ENCODE data around the gene SLC16A8. TPM values are rescaled to one million over a fixed set of nuclear protein-coding genes. Genes with fewer than 3 reads are reported as not detected.

The SLC16A8 gene
- total RNA-seq, 4 donors from 2014 or later, result 0.29 to 0.65 (median 0.33) TPM; not detected in 1

- intact Hi-C loops (cut with DNase I), result loop anchor here (5.0 kb wide), 1 partner anchor 39 kb away; no protein-coding TSS in a partner anchor
- H3K36me3 ChIP-seq, result peaks cover 46 to 85% (median 67%) of the 10 kb centered on the region in 4 donors
- H3K27ac ChIP-seq (replicated peaks in 1 of 4), result peak overlapping the region; percentile 77 to 88 (median 86)
- H3K4me3 ChIP-seq, result no peak overlapping the region
- no peaks in the 10 kb centered on the region for H3K9me3 ChIP-seq
- H3K4me1 ChIP-seq, result peaks cover 26 to 42% (median 30%) of the 10 kb centered on the region in 4 donors
- TF ChIP-seq, protein P1, sequence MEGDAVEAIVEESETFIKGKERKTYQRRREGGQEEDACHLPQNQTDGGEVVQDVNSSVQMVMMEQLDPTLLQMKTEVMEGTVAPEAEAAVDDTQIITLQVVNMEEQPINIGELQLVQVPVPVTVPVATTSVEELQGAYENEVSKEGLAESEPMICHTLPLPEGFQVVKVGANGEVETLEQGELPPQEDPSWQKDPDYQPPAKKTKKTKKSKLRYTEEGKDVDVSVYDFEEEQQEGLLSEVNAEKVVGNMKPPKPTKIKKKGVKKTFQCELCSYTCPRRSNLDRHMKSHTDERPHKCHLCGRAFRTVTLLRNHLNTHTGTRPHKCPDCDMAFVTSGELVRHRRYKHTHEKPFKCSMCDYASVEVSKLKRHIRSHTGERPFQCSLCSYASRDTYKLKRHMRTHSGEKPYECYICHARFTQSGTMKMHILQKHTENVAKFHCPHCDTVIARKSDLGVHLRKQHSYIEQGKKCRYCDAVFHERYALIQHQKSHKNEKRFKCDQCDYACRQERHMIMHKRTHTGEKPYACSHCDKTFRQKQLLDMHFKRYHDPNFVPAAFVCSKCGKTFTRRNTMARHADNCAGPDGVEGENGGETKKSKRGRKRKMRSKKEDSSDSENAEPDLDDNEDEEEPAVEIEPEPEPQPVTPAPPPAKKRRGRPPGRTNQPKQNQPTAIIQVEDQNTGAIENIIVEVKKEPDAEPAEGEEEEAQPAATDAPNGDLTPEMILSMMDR (IDR thresholded peaks at IDR 0.05), result no peak
- no peak for TF ChIP-seq EP300 (IDR thresholded peaks at IDR 0.05)
- TF ChIP-seq POLR2AphosphoS5 (IDR thresholded peaks at IDR 0.05), result no peak
- no peak for TF ChIP-seq POLR2A (IDR thresholded peaks at IDR 0.05; ENCODE audit: low read depth)
- H3K27me3 ChIP-seq, result no peaks in the 10 kb centered on the region
- 95% methylated on average over 13 of the region's 13 CpGs for WGBS
- no peak for DNase-seq (ENCODE audit: extremely low spot score)
Measured at GRCh38 chr22:38067761-38068360, 16.1 kb downstream of the SLC16A8 start.

DNA sequence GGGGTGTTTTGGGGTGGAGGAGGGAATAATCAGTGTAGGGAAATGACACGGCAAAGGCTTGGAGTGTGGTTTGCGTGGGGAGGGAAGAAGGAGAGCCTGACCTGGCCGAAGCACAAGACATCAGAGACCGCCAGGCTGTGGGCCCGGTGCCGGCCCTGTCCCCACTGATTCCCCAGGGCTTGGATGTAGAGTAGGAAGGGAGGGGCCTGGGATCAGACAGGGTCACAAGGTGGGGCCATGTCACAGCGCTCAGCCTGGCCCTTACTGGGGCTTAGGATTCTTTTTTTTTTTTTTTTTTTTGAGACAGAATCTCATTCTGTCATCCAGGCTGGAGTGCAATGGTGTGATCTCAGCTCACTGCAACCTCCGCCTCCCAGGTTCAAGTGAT lies 17.0 kb downstream of the SLC16A8 start:
- H3K9me3 ChIP-seq, result no peaks in the 10 kb centered on the region
- no peak overlapping the region for H3K4me3 ChIP-seq
- 83% methylated on average over 8 of the region's 8 CpGs for WGBS
- peaks cover 30 to 42% (median 32%) of the 10 kb centered on the region in 4 donors for H3K4me1 ChIP-seq
- no peak for TF ChIP-seq POLR2AphosphoS5 (IDR thresholded peaks at IDR 0.05)
- TF ChIP-seq EP300 (IDR thresholded peaks at IDR 0.05), result no peak
- no peak for TF ChIP-seq POLR2A (IDR thresholded peaks at IDR 0.05; ENCODE audit: low read depth)
- TF ChIP-seq, protein P1 (IDR thresholded peaks at IDR 0.05), result no peak
- H3K36me3 ChIP-seq, result peaks cover 40 to 82% (median 59%) of the 10 kb centered on the region in 4 donors
- no peaks in the 10 kb centered on the region for H3K27me3 ChIP-seq
- H3K27ac ChIP-seq (replicated peaks in 1 of 4), result peak overlapping the region in 1 of 4 donors; percentile 26
- no peak for DNase-seq (ENCODE audit: extremely low spot score)
- intact Hi-C loops (cut with DNase I), result loop anchor here (5.0 kb wide), 1 partner anchor 40 kb away; no protein-coding TSS in a partner anchor

DNA sequence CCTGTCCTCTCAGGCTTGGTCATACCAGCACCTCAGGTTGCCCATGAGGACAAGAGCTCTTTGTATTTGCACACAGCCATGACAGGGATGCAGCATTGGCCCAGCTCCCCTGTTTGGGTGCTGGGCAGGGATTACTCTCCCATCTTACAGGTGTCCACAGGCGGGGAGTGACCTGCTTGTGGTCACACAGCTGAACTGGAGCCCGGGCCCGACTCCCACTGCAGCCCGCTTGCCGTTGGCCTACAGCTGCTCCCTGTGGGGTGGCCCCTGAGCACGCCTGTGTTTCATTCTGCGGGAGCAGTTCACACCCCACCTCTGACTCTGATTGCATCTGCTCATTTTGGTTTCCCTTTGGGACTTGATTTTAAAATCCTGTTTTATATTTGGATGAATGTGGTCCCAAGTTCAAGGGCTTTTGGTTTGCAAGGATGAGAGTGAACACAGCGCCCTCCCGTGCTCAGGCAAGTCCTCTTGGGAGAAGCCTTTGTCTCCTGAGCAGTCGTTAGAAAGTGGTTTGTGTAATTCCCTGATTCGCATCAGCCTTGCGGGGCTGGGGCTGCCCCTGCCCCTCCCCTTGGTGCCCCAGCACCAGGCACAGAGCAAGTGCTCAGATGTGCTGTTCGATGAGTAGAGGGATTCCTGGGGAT lies 17.5 kb downstream of the SLC16A8 start:
- peaks cover 35 to 82% (median 55%) of the 10 kb centered on the region in 4 donors for H3K36me3 ChIP-seq
- no peak for TF ChIP-seq POLR2AphosphoS5 (IDR thresholded peaks at IDR 0.05)
- no peak for TF ChIP-seq POLR2A (IDR thresholded peaks at IDR 0.05; ENCODE audit: low read depth)
- TF ChIP-seq, protein P1 (IDR thresholded peaks at IDR 0.05), result no peak
- TF ChIP-seq EP300 (IDR thresholded peaks at IDR 0.05), result no peak
- 80% methylated on average over 10 of the region's 13 CpGs for WGBS
- no peak for DNase-seq (ENCODE audit: extremely low spot score)
- no peaks in the 10 kb centered on the region for H3K27me3 ChIP-seq
- intact Hi-C loops (cut with DNase I), result loop anchor here (5.0 kb wide), 1 partner anchor 41 kb away; no protein-coding TSS in a partner anchor
- H3K9me3 ChIP-seq, result no peaks in the 10 kb centered on the region
- H3K4me1 ChIP-seq, result peaks cover 30 to 42% (median 32%) of the 10 kb centered on the region in 4 donors
- H3K4me3 ChIP-seq, result no peak overlapping the region
- peak overlapping the region in 1 of 4 donors; percentile 26 for H3K27ac ChIP-seq (replicated peaks in 1 of 4)

DNA sequence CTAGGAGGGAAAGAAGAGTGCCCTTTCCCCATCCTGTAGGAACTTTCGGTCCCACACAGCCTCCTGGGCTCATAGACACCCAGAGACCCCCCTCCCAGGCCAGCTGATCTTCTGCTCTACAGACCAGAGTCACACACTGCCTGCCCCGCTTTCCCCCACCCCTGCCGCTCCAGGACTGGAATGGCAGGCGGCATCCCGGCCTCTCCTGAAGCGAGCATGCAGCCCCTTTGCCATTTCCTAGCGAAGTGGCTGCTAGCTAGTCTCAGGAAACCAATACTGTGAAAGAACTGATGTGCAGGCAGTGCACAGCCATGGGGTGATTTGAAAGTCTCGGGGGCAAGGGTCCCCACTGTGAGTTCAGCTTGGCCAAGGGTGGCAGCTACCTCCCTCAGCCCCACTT lies 18.4 kb downstream of the SLC16A8 start:
- peaks cover 27 to 37% (median 30%) of the 10 kb centered on the region in 4 donors for H3K4me1 ChIP-seq
- DNase-seq (ENCODE audit: extremely low spot score), result no peak
- no peak overlapping the region for H3K27ac ChIP-seq (replicated peaks in 1 of 4)
- H3K27me3 ChIP-seq, result no peaks in the 10 kb centered on the region
- no peak overlapping the region for H3K4me3 ChIP-seq
- WGBS, result 91% methylated on average over 7 of the region's 8 CpGs
- H3K36me3 ChIP-seq, result peaks cover 32 to 82% (median 51%) of the 10 kb centered on the region in 4 donors
- H3K9me3 ChIP-seq, result no peaks in the 10 kb centered on the region
- TF ChIP-seq EP300 (IDR thresholded peaks at IDR 0.05) (no peak), POLR2AphosphoS5 (IDR thresholded peaks at IDR 0.05) (no peak), POLR2A (IDR thresholded peaks at IDR 0.05; ENCODE audit: low read depth) (no peak)
- TF ChIP-seq, protein P1 (IDR thresholded peaks at IDR 0.05), result no peak
- intact Hi-C loops (cut with DNase I), result loop anchor here (5.0 kb wide), 1 partner anchor 42 kb away; no protein-coding TSS in a partner anchor

Measured in esophagus muscularis mucosa (tissue), 4 donors.